K562 (cell line): ENCODE data around the gene CLIP2. TPM values are rescaled to one million over a fixed set of nuclear protein-coding genes. Genes with fewer than 3 reads are reported as not detected.

Source experiments
- ARID1B ChIP-seq: fragments of 450-650 bp; IDR thresholded peaks from 2 replicates; pipeline ENCODE4 v1.6.1; 2016; ENCODE audit warnings: antibody characterized with exemption, mild to moderate bottlenecking, inconsistent platforms
- CREB1 ChIP-seq, 2 experiments: sonication (generic) in 1 of 2; formaldehyde crosslinking in 1 of 2; IDR thresholded peaks; 2 replicates each; pipeline versions ENCODE4 v1.6.1 to v1.8.0; 2012 to 2022; ENCODE audit warnings: inconsistent platforms in 1 of 2, mild to moderate bottlenecking in 1 of 2, missing genetic modification reagents in 1 of 2, moderate library complexity in 1 of 2
- DACH1 ChIP-seq: fragments of 450-650 bp; IDR thresholded peaks from 2 replicates; pipeline ENCODE4 v1.6.1; 2018; ENCODE audit not compliant: partially characterized antibody
- EP400 ChIP-seq: fragments of 450-650 bp; IDR thresholded peaks from 2 replicates; pipeline ENCODE4 v1.6.1; 2017; ENCODE audit warnings: antibody characterized with exemption, mild to moderate bottlenecking, moderate library complexity
- FOXP1 ChIP-seq: sonication (generic); formaldehyde crosslinking; IDR thresholded peaks from 2 replicates; pipeline ENCODE4 v1.8.0; 2022; ENCODE audit warnings: mild to moderate bottlenecking, missing genetic modification reagents
- GATA2 ChIP-seq: sonication (generic); formaldehyde crosslinking; IDR thresholded peaks from 2 replicates; pipeline ENCODE4 v1.4.0; 2020; ENCODE audit warnings: mild to moderate bottlenecking, missing genetic modification reagents
- IRF2 ChIP-seq: sonication (generic); formaldehyde crosslinking; IDR thresholded peaks from 2 replicates; pipeline ENCODE4 v1.8.1; 2022; ENCODE audit warnings: mild to moderate bottlenecking, missing genetic modification reagents
- MAFG ChIP-seq: fragments of 450-650 bp; conservative IDR thresholded peaks from 2 replicates; pipeline ENCODE4 v1.6.1; 2016; ENCODE audit warnings: missing genetic modification characterization, missing compliant biosample characterization
- MTA1 ChIP-seq: fragments of 450-650 bp; IDR thresholded peaks from 2 replicates; pipeline ENCODE4 v1.6.1; 2017; ENCODE audit warnings: borderline replicate concordance
- MTA3 ChIP-seq: fragments of 450-650 bp; formaldehyde crosslinking; IDR thresholded peaks from 2 replicates; pipeline ENCODE4 v1.6.1; 2017; ENCODE audit warnings: mild to moderate bottlenecking, borderline replicate concordance
- MTF1 ChIP-seq: fragments of 250-450 bp; sonication (Bioruptor Pico); IDR thresholded peaks from 2 replicates; pipeline ENCODE4 v1.9.0; 2021; ENCODE audit warnings: moderate library complexity, mild to moderate bottlenecking, inconsistent platforms, borderline replicate concordance
- NCOR1 ChIP-seq: fragments of 450-650 bp; IDR thresholded peaks from 2 replicates; pipeline ENCODE4 v1.6.1; 2016; ENCODE audit warnings: mild to moderate bottlenecking, moderate library complexity
- NR1H2 ChIP-seq: sonication (generic); formaldehyde crosslinking; IDR thresholded peaks from 2 replicates; pipeline ENCODE4 v1.4.0; 2020; ENCODE audit warnings: mild to moderate bottlenecking, missing genetic modification reagents
- PTRF ChIP-seq: fragments of 450-650 bp; IDR thresholded peaks from 2 replicates; pipeline ENCODE4 v1.6.1; 2016; ENCODE audit warnings: mild to moderate bottlenecking, missing genetic modification characterization, missing compliant biosample characterization
- RBM25 ChIP-seq: fragments of 200-400 bp; formaldehyde crosslinking; IDR thresholded peaks from 2 replicates; pipeline ENCODE4 v1.6.1; 2018; ENCODE audit warnings: low read length, low read depth, moderate library complexity; ENCODE audit not compliant: severe bottlenecking
- RNF2 ChIP-seq: sonication (generic); IDR thresholded peaks from 2 replicates; pipeline ENCODE4 v1.6.1; 2016
- SIN3B ChIP-seq: fragments of 450-650 bp; IDR thresholded peaks from 2 replicates; pipeline ENCODE4 v1.6.1; 2017; ENCODE audit warnings: low read depth, mild to moderate bottlenecking, moderate library complexity
- SLC30A9 ChIP-seq: fragments of 250-450 bp; sonication (Bioruptor Pico); IDR thresholded peaks from 2 replicates; pipeline ENCODE4 v1.8.0; 2022; ENCODE audit warnings: mild to moderate bottlenecking, moderate library complexity
- SRSF7 ChIP-seq: fragments of 200-400 bp; formaldehyde crosslinking; optimal IDR thresholded peaks from 2 replicates; pipeline ENCODE3; 2017; ENCODE audit warnings: mild to moderate bottlenecking, low read depth, low read length
- SRSF9 ChIP-seq: fragments of 200-400 bp; formaldehyde crosslinking; IDR thresholded peaks from 2 replicates; pipeline ENCODE4 v1.6.1; 2017; ENCODE audit warnings: low read depth, low read length, borderline replicate concordance
- TBL1XR1 ChIP-seq, 2 experiments: IDR thresholded peaks; 2 replicates each; pipeline ENCODE4 v1.6.1; 2012; ENCODE audit warnings: improper control_type of control experiment in 2 of 2, low read length in 2 of 2, mild to moderate bottlenecking in 1 of 2
- TEAD2 ChIP-seq: fragments of 450-650 bp; IDR thresholded peaks from 2 replicates; pipeline ENCODE4 v1.6.1; 2016; ENCODE audit warnings: missing genetic modification characterization, control low read depth, missing compliant biosample characterization
- TSC22D4 ChIP-seq: fragments of 450-650 bp; IDR thresholded peaks from 2 replicates; pipeline ENCODE4 v1.6.1; 2016; ENCODE audit warnings: missing genetic modification characterization, missing biosample characterization, control low read depth
- ZNF121 ChIP-seq: sonication (generic); formaldehyde crosslinking; conservative IDR thresholded peaks from 2 replicates; pipeline ENCODE4 v1.8.0; 2022; ENCODE audit warnings: missing genetic modification reagents
- ZNF174 ChIP-seq: fragments of 250-450 bp; sonication (Bioruptor Pico); IDR thresholded peaks from 2 replicates; pipeline ENCODE4 v1.4.0; 2020; ENCODE audit warnings: mild to moderate bottlenecking
- ZNF184 ChIP-seq: sonication (generic); formaldehyde crosslinking; IDR thresholded peaks from 2 replicates; pipeline ENCODE4 v1.5.0; 2020; ENCODE audit warnings: missing genetic modification reagents
- ZNF3 ChIP-seq: fragments of 250-450 bp; sonication (Bioruptor Pico); IDR thresholded peaks from 2 replicates; pipeline ENCODE4 v1.5.0; 2021; ENCODE audit warnings: mild to moderate bottlenecking, moderate library complexity
- ZNF347 ChIP-seq: fragments of 450-650 bp; formaldehyde crosslinking; IDR thresholded peaks from 2 replicates; pipeline ENCODE4 v1.4.0; 2020; ENCODE audit warnings: low read depth, mild to moderate bottlenecking, moderate library complexity
- ZNF354B ChIP-seq: fragments of 250-450 bp; sonication (Bioruptor Pico); IDR thresholded peaks from 2 replicates; pipeline ENCODE4 v1.4.0; 2020
- ZNF561 ChIP-seq: fragments of 450-650 bp; formaldehyde crosslinking; conservative IDR thresholded peaks from 2 replicates; pipeline ENCODE4 v1.4.0; 2020; ENCODE audit warnings: mild to moderate bottlenecking, moderate library complexity
- ZNF699 ChIP-seq: fragments of 250-450 bp; sonication (Bioruptor Pico); IDR thresholded peaks from 2 replicates; pipeline ENCODE4 v1.8.0; 2021; ENCODE audit warnings: mild to moderate bottlenecking, moderate library complexity; ENCODE audit not compliant: insufficient replicate concordance
- polyA plus RNA-seq, 8 experiments: library from polyadenylated mRNA; depleted of rRNA in 4 of 8; stranded (reverse) in 5 of 8; unstranded in 3 of 8; fragments of >200 nt; fragmentation: Nextera tagmentation in 2 of 8; fragmentation: Illumina TruSeq in 1 of 8; extraction: Ambion mirVana in 2 of 8; extraction: Trizol in 1 of 8; gene quantifications; 2 replicates each; pipeline versions ENCODE4 v1.2.1 to v1.2.3, GENCODE V29; 2011 to 2014; ENCODE audit warnings: inconsistent platforms in 1 of 8, missing spikeins in 1 of 8
- total RNA-seq, 7 experiments: library from RNA; depleted of rRNA in 6 of 7; stranded (reverse); fragments of >200 nt in 6 of 7; fragmentation: Illumina TruSeq in 2 of 7; extraction: Trizol in 2 of 7; gene quantifications; 2 replicates each; pipeline versions ENCODE4 v1.2.1 to v1.2.3, GENCODE V29; 2011 to 2021; ENCODE audit warnings: low replicate concordance in 1 of 7
- TF ChIP-seq, protein P1 (sequence below): fragments of 450-650 bp; IDR thresholded peaks from 2 replicates; pipeline ENCODE4 v1.6.1; 2018; ENCODE audit warnings: mild to moderate bottlenecking, low read depth; ENCODE audit not compliant: partially characterized antibody

CLIP2 gene
- total and polyA plus RNA-seq, 9 of the 15 experiments (the other 6 are each of a cell fraction or from before 2014, with no cell fraction given) = 0.07 to 5.4 (median 2.1) TPM

DNA sequence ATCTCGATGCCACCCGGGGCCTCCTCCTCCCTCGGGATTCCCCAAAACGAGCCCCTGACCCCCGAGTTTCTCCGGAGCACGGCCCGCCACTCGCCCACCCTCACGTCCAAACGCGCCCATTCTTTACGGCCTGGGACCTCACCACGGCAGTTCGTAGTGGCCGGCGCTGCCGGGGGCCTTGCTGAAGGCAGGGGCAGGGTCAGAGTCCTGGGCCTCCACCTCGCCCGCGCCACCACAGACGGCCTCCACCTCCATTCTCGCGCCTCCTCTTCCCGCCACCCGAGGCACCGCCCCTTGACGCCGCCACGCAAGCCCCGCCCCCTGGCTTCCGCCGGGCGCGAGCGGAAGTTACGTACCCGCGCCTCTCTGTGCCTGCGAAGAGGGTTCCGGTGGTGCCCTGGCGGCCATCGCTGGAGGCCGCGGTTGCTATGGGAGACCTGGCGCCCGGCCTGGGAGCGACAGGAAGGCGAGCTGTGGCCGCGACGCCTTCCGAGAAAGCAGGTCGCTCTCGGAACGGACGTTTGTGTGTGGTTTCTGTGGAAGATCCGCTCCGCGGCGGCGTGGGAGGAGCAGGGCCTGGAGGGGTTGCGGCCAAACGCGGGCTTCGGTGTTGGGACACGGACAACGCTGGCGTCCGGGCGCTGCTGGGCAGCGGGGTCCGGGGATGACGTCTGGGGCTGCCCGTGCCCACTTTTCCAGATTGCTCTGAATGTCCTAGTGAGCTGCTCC lies 34.9 kb upstream of the CLIP2 start, which contains the start of gene RFC2 (continued):
- TF ChIP-seq DACH1 (no peak), ZNF354B (CRISPR knock-in tag) (no peak), ZNF174 (CRISPR knock-in tag) (no peak), SIN3B (peak; percentile 77), PTRF (tag) (no peak), SRSF7 (no peak), ZNF699 (CRISPR knock-in tag) (no peak), MAFG (tag) (no peak), CREB1 (IDR thresholded peaks at IDR 0.05) (peak; percentile 92), CREB1 (CRISPR knock-in tag; IDR thresholded peaks at IDR 0.05) (peak; percentile 96), TBL1XR1 (IDR thresholded peaks at IDR 0.05; ENCODE audit: low read length in 2 of 2) (no peak), SLC30A9 (CRISPR knock-in tag) (no peak), MTF1 (CRISPR knock-in tag) (no peak), ZNF3 (CRISPR knock-in tag) (no peak), ARID1B (peak; percentile 37; the same call in 1 of the 2 replicates), RBM25 (peak; percentile 86), SRSF9 (no peak), IRF2 (CRISPR knock-in tag) (no peak), EP400 (peak; percentile 92), NCOR1 (no peak), ZNF184 (CRISPR knock-in tag) (no peak), GATA2 (CRISPR knock-in tag) (no peak), ZNF561 (CRISPR knock-in tag) (no peak), MTA1 (no peak), ZNF347 (CRISPR knock-in tag) (no peak), TEAD2 (tag) (no peak), NR1H2 (CRISPR knock-in tag) (peak; percentile 47), MTA3 (peak; percentile 84; the same call in 1 of the 2 replicates), FOXP1 (CRISPR knock-in tag) (peak; percentile 91; the same call in 1 of the 2 replicates), RNF2 (peak; percentile 69), ZNF121 (CRISPR knock-in tag) (no peak), TSC22D4 (tag) (no peak)
- TF ChIP-seq, protein P1, sequence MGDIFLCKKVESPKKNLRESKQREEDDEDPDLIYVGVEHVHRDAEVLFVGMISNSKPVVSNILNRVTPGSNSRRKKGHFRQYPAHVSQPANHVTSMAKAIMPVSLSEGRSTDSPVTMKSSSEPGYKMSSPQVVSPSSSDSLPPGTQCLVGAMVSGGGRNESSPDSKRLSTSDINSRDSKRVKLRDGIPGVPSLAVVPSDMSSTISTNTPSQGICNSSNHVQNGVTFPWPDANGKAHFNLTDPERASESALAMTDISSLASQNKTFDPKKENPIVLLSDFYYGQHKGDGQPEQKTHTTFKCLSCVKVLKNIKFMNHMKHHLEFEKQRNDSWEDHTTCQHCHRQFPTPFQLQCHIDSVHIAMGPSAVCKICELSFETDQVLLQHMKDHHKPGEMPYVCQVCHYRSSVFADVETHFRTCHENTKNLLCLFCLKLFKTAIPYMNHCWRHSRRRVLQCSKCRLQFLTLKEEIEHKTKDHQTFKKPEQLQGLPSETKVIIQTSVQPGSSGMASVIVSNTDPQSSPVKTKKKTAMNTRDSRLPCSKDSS = no peak
